HepG2 (cell line): Measurements from ENCODE around the gene CCNL1. TPM values are rescaled to one million over a fixed set of nuclear protein-coding genes. Genes with fewer than 3 reads are reported as not detected.

Experiments used
- ATF7 ChIP-seq, 2 experiments: fragments of 450-650 bp in 1 of 2; sonication (generic) in 1 of 2; formaldehyde crosslinking in 1 of 2; IDR thresholded peaks; 2 replicates each; pipeline versions ENCODE4 v1.4.0 to v1.6.1; 2016 to 2020; ENCODE audit warnings: antibody characterized with exemption in 1 of 2, mild to moderate bottlenecking in 1 of 2, missing genetic modification reagents in 1 of 2
- GATA4 ChIP-seq: sonication (generic); IDR thresholded peaks from 2 replicates; pipeline ENCODE4 v1.6.1; 2016; ENCODE audit warnings: antibody characterized with exemption, low read depth, borderline replicate concordance
- HNF4G ChIP-seq, 2 experiments: sonication (generic) in 1 of 2; formaldehyde crosslinking in 1 of 2; IDR thresholded peaks; 2 replicates each; pipeline versions ENCODE4 v1.4.0 to v1.6.1; 2011 to 2020; ENCODE audit warnings: borderline replicate concordance in 2 of 2, low read depth in 2 of 2, mild to moderate bottlenecking in 2 of 2, low read length in 1 of 2, missing genetic modification reagents in 1 of 2, moderate library complexity in 1 of 2
- HOXA7 ChIP-seq: sonication (generic); formaldehyde crosslinking; IDR thresholded peaks from 2 replicates; pipeline ENCODE4 v1.8.1; 2022; ENCODE audit warnings: mild to moderate bottlenecking, missing genetic modification reagents, moderate library complexity
- MED1 ChIP-seq: sonication (generic); formaldehyde crosslinking; IDR thresholded peaks from 2 replicates; pipeline ENCODE4 v1.4.0; 2020; ENCODE audit warnings: missing genetic modification reagents
- MIXL1 ChIP-seq: IDR thresholded peaks from 2 replicates; pipeline ENCODE4 v1.6.1; 2016
- NCOA1 ChIP-seq: sonication (generic); formaldehyde crosslinking; IDR thresholded peaks from 2 replicates; pipeline ENCODE4 v1.9.0; 2021; ENCODE audit warnings: missing genetic modification reagents
- SIX4 ChIP-seq: sonication (generic); formaldehyde crosslinking; IDR thresholded peaks from 2 replicates; pipeline ENCODE4 v1.4.0; 2020; ENCODE audit warnings: missing genetic modification reagents
- SMARCE1 ChIP-seq: fragments of 450-650 bp; IDR thresholded peaks from 2 replicates; pipeline ENCODE4 v1.6.1; 2017; ENCODE audit warnings: borderline replicate concordance
- TEAD2 ChIP-seq: sonication (generic); formaldehyde crosslinking; IDR thresholded peaks from 2 replicates; pipeline ENCODE4 v1.9.0; 2021; ENCODE audit warnings: missing genetic modification reagents
- ZFAT ChIP-seq: sonication (generic); formaldehyde crosslinking; conservative IDR thresholded peaks from 2 replicates; pipeline ENCODE4 v1.8.1; 2023; ENCODE audit warnings: missing genetic modification reagents, inconsistent platforms
- ZNF230 ChIP-seq: sonication (generic); formaldehyde crosslinking; IDR thresholded peaks from 2 replicates; pipeline ENCODE4 v1.4.0; 2020; ENCODE audit warnings: mild to moderate bottlenecking, missing genetic modification reagents
- ZNF512B ChIP-seq: sonication (generic); formaldehyde crosslinking; IDR thresholded peaks from 2 replicates; pipeline ENCODE4 v1.5.1; 2020; ENCODE audit warnings: missing genetic modification reagents, mild to moderate bottlenecking, borderline replicate concordance
- ZNF792 ChIP-seq: IDR thresholded peaks from 2 replicates; pipeline ENCODE4 v1.6.1; 2016
- ZSCAN22 ChIP-seq: sonication (generic); formaldehyde crosslinking; IDR thresholded peaks from 2 replicates; pipeline ENCODE4 v1.4.0; 2020; ENCODE audit warnings: mild to moderate bottlenecking, missing genetic modification reagents
- polyA plus RNA-seq, 8 experiments: library from polyadenylated mRNA; depleted of rRNA in 3 of 8; stranded (reverse) in 7 of 8; unstranded in 1 of 8; fragments of >200 nt; fragmentation: Illumina TruSeq in 4 of 8; extraction: Trizol in 4 of 8; gene quantifications; 2 replicates each; pipeline versions ENCODE4 v1.2.1 to v1.2.3, GENCODE V29; 2011 to 2016; ENCODE audit warnings: low read depth in 4 of 8, missing spikeins in 1 of 8, mixed read lengths in 1 of 8; ENCODE audit not compliant: insufficient read depth in 1 of 8
- total RNA-seq, 5 experiments: library from RNA; depleted of rRNA; stranded (reverse); fragments of >200 nt; fragmentation: Illumina TruSeq; extraction: Trizol; gene quantifications; 2 replicates each; pipeline ENCODE4 v1.2.3, GENCODE V29; 2016; ENCODE audit warnings: low read depth in 1 of 5
- TF ChIP-seq, protein P1 (sequence below): sonication (generic); formaldehyde crosslinking; IDR thresholded peaks from 2 replicates; pipeline ENCODE4 v1.4.0; 2020; ENCODE audit warnings: missing genetic modification reagents
- TF ChIP-seq, protein P2 (sequence below): sonication (generic); formaldehyde crosslinking; IDR thresholded peaks from 2 replicates; pipeline ENCODE4 v1.4.0; 2020; ENCODE audit warnings: missing genetic modification reagents, borderline replicate concordance
- TF ChIP-seq, protein P3 (sequence below): sonication (generic); formaldehyde crosslinking; IDR thresholded peaks from 2 replicates; pipeline ENCODE4 v1.4.0; 2020; ENCODE audit warnings: mild to moderate bottlenecking, missing genetic modification reagents

CCNL1 gene
- total and polyA plus RNA-seq, 2 of the 13 experiments (the other 11 are each of a cell fraction or from before 2014, with no cell fraction given): 151 to 303 TPM

DNA sequence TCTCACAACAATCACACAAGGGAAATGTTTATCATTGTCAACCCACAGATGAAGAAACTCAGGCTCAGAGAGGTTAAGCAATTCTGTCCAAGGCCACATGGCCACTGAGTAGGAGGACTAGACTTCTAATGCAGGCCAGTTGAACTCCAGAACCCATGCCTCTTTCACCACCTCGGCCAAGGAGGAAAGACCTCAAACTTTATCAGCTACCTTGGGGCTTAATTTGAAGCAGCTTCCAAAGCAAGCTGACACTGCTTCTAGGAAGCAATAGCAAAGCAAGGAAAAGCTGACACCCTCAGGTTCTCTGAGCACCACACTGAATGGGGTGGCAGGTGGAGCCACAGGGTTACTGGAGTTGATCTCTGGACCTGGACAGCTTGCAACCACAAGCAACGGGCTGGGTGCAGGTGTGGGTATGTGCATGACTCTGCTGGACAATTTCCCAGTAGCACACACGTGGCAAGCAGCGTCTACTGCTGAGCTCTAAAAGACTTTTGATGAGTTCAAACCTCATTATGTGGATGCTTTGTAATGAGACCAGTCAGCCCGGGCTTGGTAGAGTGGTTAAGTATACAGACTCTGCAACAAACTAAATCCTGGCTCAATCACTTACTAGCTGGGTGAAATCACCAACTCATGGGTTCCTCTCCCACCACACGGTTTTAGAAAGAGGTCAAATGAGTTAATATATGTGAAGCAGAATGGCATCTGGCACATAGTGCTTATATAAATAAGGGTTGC lies 23.1 kb downstream of the CCNL1 start (continued):
- TF ChIP-seq, protein P1, sequence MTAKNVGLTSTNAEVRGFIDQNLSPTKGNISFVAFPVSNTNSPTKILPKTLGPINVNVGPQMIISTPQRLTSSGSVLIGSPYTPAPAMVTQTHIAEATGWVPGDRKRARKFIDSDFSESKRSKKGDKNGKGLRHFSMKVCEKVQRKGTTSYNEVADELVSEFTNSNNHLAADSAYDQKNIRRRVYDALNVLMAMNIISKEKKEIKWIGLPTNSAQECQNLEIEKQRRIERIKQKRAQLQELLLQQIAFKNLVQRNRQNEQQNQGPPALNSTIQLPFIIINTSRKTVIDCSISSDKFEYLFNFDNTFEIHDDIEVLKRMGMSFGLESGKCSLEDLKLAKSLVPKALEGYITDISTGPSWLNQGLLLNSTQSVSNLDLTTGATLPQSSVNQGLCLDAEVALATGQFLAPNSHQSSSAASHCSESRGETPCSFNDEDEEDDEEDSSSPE (CRISPR knock-in tag): 0 out of 2 replicates have a peak, but pooled peaks have one; percentile 34
- no peak for TF ChIP-seq ZFAT (CRISPR knock-in tag)
- peak; percentile 76; the same call in 1 of the 2 replicates for TF ChIP-seq HNF4G (IDR thresholded peaks at IDR 0.05; ENCODE audit: borderline replicate concordance, low read depth, low read length)
- TF ChIP-seq HNF4G (CRISPR knock-in tag; IDR thresholded peaks at IDR 0.05; ENCODE audit: borderline replicate concordance, low read depth): peak; percentile 72
- 0 out of 2 replicates have a peak, but pooled peaks have one; percentile 52 for TF ChIP-seq GATA4
- no peak for TF ChIP-seq ZSCAN22 (CRISPR knock-in tag)
- 0 out of 2 replicates have a peak, but pooled peaks have one; percentile 5 for TF ChIP-seq MIXL1 (CRISPR knock-in tag)
- TF ChIP-seq ZNF792 (CRISPR knock-in tag): peak; percentile 35; the same call in 1 of the 2 replicates
- TF ChIP-seq, protein P2, sequence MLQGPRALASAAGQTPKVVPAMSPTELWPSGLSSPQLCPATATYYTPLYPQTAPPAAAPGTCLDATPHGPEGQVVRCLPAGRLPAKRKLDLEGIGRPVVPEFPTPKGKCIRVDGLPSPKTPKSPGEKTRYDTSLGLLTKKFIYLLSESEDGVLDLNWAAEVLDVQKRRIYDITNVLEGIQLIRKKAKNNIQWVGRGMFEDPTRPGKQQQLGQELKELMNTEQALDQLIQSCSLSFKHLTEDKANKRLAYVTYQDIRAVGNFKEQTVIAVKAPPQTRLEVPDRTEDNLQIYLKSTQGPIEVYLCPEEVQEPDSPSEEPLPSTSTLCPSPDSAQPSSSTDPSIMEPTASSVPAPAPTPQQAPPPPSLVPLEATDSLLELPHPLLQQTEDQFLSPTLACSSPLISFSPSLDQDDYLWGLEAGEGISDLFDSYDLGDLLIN (CRISPR knock-in tag): no peak
- TF ChIP-seq NCOA1 (CRISPR knock-in tag): peak; percentile 83; the same call in 1 of the 2 replicates
- TF ChIP-seq ATF7 (IDR thresholded peaks at IDR 0.05): no peak
- TF ChIP-seq ATF7 (CRISPR knock-in tag; IDR thresholded peaks at IDR 0.05): no peak; the same call in 1 of the 2 replicates
- TF ChIP-seq ZNF230: no peak
- peak; percentile 31; the same call in 1 of the 2 replicates for TF ChIP-seq SIX4 (CRISPR knock-in tag)
- no peak for TF ChIP-seq SMARCE1
- TF ChIP-seq, protein P3, sequence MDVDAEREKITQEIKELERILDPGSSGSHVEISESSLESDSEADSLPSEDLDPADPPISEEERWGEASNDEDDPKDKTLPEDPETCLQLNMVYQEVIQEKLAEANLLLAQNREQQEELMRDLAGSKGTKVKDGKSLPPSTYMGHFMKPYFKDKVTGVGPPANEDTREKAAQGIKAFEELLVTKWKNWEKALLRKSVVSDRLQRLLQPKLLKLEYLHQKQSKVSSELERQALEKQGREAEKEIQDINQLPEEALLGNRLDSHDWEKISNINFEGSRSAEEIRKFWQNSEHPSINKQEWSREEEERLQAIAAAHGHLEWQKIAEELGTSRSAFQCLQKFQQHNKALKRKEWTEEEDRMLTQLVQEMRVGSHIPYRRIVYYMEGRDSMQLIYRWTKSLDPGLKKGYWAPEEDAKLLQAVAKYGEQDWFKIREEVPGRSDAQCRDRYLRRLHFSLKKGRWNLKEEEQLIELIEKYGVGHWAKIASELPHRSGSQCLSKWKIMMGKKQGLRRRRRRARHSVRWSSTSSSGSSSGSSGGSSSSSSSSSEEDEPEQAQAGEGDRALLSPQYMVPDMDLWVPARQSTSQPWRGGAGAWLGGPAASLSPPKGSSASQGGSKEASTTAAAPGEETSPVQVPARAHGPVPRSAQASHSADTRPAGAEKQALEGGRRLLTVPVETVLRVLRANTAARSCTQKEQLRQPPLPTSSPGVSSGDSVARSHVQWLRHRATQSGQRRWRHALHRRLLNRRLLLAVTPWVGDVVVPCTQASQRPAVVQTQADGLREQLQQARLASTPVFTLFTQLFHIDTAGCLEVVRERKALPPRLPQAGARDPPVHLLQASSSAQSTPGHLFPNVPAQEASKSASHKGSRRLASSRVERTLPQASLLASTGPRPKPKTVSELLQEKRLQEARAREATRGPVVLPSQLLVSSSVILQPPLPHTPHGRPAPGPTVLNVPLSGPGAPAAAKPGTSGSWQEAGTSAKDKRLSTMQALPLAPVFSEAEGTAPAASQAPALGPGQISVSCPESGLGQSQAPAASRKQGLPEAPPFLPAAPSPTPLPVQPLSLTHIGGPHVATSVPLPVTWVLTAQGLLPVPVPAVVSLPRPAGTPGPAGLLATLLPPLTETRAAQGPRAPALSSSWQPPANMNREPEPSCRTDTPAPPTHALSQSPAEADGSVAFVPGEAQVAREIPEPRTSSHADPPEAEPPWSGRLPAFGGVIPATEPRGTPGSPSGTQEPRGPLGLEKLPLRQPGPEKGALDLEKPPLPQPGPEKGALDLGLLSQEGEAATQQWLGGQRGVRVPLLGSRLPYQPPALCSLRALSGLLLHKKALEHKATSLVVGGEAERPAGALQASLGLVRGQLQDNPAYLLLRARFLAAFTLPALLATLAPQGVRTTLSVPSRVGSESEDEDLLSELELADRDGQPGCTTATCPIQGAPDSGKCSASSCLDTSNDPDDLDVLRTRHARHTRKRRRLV (CRISPR knock-in tag): no peak
- TF ChIP-seq ZNF512B (CRISPR knock-in tag): no peak
- peak; percentile 92 for TF ChIP-seq MED1 (CRISPR knock-in tag)
- TF ChIP-seq TEAD2 (CRISPR knock-in tag): no peak
- TF ChIP-seq HOXA7: no peak
